ENCODE results near the gene ADGRB2.

Gene ADGRB2

DNA sequence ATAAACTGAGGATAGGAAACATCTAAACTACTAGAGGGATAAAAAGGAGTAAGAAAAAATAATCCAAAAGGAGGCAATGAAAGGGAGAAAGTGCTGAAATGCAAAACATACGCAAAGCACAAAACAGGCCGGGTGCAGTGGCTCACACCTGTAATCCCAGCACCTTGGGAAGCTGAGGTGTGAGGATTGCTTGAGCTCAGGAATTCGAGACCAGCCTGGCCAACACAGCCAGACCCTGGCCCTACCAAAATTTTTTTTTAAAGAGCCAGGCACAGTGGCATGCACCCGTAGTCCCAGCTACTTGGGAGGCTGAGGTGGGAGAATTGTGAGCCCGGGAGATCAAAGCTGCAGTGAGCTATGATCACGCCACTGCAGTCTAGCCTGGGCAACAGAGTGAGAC lies 41.2 kb upstream of the ADGRB2 start:
- ChIA-PET POLR2A (interaction anchor here (0.6 kb wide), 1 partner anchor 76 kb away, joined by 3 read pairs; no protein-coding TSS in a partner anchor), CTCF (interaction anchor here (1.0 to 1.1 kb wide), 4 partner anchors 10 to 166 kb away, joined by 3 to 6 read pairs (median 4); partner anchors contain the start of gene SPOCD1)
- no peak for DNase-seq (ENCODE audit: low read depth, low spot score)
- TF ChIP-seq CTCF (IDR thresholded peaks at IDR 0.05; ENCODE audit: insufficient read depth, low read length, missing control alignments) = no peak
- H3K4me3 ChIP-seq (ENCODE audit: low read depth, low read length) = no peak overlapping the region

DNA sequence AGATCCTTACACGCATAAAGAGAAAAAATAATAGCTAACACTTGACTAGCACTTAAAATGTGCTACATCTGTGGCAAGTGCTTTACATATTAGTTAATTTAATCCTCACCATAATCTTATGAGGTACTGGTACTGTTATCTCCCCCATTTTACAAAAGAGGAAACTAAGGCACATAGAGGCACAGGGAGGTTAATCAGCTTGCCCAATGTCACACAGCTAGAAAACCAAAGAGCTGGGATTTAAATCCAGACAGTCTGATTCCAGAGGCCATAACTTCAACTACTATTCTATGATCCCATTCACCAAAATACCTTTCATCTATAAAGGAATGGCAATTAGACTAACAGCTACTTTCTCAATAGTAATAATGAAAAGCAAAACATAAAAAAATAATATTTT lies 40.0 kb upstream of the ADGRB2 start:
- no peak for TF ChIP-seq CTCF (IDR thresholded peaks at IDR 0.05; ENCODE audit: insufficient read depth, low read length, missing control alignments)
- no peak for DNase-seq (ENCODE audit: low read depth, low spot score)
- CTCF ChIA-PET = interaction anchor here (0.7 to 6.4 kb wide), 4 partner anchors 13 to 160 kb away, joined by 3 to 47 read pairs (median 4); partner anchors contain the start of gene SPOCD1
- POLR2A ChIA-PET = no interaction called here
- H3K4me3 ChIP-seq (ENCODE audit: low read depth, low read length) = no peak overlapping the region

GRCh38 chr1:31803610-31804009 lies 39.5 kb upstream of the ADGRB2 start:
- ChIA-PET CTCF (interaction anchor here (0.7 to 6.4 kb wide), 4 partner anchors 12 to 160 kb away, joined by 3 to 47 read pairs (median 4); partner anchors contain the start of gene SPOCD1), POLR2A (no interaction called here)
- TF ChIP-seq CTCF (IDR thresholded peaks at IDR 0.05; ENCODE audit: insufficient read depth, low read length, missing control alignments) = no peak
- no peak overlapping the region for H3K4me3 ChIP-seq (ENCODE audit: low read depth, low read length)
- DNase-seq (ENCODE audit: low read depth, low spot score) = no peak

GRCh38 chr1:31802190-31803150 lies 38.3 kb upstream of the ADGRB2 start:
- H3K4me3 ChIP-seq (ENCODE audit: low read depth, low read length) = no peak overlapping the region
- TF ChIP-seq CTCF (IDR thresholded peaks at IDR 0.05; ENCODE audit: insufficient read depth, low read length, missing control alignments) = no peak
- CTCF ChIA-PET = interaction anchor here (6.1 to 6.4 kb wide), 2 partner anchors 14 to 161 kb away, joined by 47 to 63 read pairs; partner anchors contain the start of gene SPOCD1
- DNase-seq (ENCODE audit: low read depth, low spot score) = no peak
- POLR2A ChIA-PET = interaction anchor here (0.8 kb wide), 1 partner anchor 136 kb away, joined by 3 read pairs; the partner anchor contains the start of gene PTP4A2

GRCh38 chr1:31801458-31801857 lies 37.3 kb upstream of the ADGRB2 start:
- ChIA-PET CTCF (interaction anchor here (1.0 to 6.4 kb wide), 5 partner anchors 11 to 262 kb away, joined by 3 to 63 read pairs (median 6); partner anchors contain the start of gene SPOCD1), POLR2A (interaction anchor here (0.8 kb wide), 1 partner anchor 137 kb away, joined by 3 read pairs; the partner anchor contains the start of gene PTP4A2)
- no peak overlapping the region for H3K4me3 ChIP-seq (ENCODE audit: low read depth, low read length)
- no peak for TF ChIP-seq CTCF (IDR thresholded peaks at IDR 0.05; ENCODE audit: insufficient read depth, low read length, missing control alignments)
- DNase-seq (ENCODE audit: low read depth, low spot score) = no peak

DNA sequence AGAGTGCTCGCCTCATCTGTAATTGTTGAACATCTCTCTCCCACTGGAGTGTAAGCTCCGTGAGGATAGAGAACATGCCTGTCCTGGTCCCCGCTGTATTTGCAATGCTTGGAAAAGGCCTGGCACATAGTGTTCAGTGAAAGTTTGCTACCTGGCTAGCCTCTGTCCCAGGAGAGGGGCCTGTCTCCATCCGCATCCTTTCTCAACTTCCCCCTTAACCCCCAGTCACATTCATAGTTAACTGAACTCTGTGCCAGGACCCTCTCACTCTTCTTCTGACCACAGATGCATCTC lies 36.5 kb upstream of the ADGRB2 start:
- no peak for DNase-seq (ENCODE audit: low read depth, low spot score)
- CTCF ChIA-PET = interaction anchor here (1.3 to 6.4 kb wide), 5 partner anchors 11 to 262 kb away, joined by 3 to 63 read pairs (median 11); partner anchors contain the start of gene SPOCD1
- POLR2A ChIA-PET = no interaction called here
- no peak overlapping the region for H3K4me3 ChIP-seq (ENCODE audit: low read depth, low read length)
- no peak for TF ChIP-seq CTCF (IDR thresholded peaks at IDR 0.05; ENCODE audit: insufficient read depth, low read length, missing control alignments)
